ENCODE results near the gene HCK.

HCK gene

DNA sequence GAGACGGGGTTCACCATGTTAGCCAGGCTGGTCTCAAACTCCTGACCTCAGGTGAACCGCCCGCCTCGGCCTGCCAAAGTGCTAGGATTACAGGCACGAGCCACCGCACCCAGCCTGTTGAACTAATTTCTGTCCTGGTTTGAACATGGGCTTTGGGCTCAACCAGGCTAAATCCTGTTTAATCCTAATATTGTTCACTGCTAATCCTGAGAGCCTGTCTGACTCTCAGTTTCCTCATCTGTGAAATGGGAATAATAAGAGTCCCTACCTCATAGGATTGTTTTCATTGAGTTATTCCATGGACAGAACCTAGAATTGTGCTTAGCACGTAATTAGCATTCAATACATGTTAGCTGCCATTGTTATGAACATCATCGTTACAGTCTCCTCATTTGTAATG, 74.9 kb downstream of the HCK start:
- DNase-seq: no peak

DNA sequence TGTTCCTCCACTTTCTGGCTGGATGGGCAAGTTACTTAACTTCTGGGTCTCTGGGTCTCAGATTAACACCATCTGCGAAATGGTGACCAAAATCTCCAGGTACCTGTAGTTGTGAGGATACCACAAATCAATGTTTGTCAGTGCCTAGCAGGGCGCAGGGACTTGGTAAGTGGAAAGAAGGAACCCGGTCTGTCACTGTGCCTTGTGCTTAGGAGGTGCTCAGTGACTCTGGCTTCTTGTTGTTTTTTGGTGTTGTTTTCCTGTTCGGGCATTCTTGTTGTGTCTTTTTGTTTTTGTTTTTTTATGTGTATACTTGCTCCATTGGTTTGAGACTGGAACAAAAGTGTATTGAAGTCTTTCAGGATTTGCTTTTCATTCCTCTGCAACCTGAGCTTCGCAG, 75.3 kb downstream of the HCK start:
- DNase-seq: no peak

DNA sequence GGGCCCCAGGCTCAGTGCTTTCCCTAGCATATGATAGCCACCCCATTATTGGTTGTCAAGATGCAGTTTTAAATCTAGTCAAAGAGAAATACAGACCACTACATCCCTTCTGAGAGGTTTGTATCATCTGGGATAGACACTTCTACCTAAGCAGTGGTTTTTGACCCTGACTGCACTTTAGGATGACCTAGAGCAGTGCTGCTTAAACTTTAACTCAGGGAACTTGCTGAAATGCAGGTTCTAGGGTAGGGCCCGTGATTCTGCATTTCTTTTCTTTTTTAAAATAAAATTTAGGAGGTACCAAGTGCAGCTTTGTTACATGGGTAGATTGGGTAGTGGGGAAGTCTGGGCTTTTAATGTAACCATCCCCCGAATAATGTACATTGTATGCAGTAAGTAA, 76.1 kb downstream of the HCK start:
- DNase-seq: no peak

DNA sequence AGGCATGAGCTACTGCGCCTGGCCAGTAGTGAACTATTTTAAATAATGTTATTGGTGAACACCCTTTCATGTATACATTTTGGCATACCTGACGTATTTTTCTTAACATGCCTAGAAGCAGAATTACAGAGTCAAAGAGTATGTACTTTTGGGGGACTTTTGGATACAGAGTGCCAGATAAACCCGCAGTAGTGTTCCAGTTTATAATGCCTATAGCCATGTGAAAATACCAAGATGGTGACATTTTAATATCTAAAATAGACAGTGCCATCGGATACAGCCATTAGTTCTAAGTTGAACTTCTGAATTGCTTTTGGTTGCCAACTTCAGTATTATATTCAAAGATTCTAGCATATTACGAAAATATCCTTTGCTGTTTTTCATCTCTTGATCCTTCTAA, 77.8 kb downstream of the HCK start:
- DNase-seq: no peak

DNA sequence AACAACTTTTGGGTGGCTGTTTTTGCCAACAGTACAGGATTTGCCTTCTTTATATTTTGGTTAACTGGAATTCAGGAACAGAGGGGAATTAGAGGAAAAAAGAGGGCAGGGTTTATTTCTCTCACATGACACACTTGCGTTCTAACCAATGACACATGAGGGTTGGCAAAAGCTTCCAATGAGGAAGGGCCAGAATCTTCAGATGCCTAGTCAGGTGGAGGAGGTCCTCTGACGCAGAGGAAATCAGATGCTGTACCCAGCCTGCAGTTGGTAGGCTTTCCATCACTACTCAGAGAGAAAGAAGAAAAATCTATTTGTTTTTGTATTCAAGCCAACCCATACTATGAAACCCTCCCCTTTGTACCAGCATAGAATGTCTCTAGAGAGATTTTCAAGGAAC, 78.3 kb downstream of the HCK start:
- DNase-seq: no peak

DNA sequence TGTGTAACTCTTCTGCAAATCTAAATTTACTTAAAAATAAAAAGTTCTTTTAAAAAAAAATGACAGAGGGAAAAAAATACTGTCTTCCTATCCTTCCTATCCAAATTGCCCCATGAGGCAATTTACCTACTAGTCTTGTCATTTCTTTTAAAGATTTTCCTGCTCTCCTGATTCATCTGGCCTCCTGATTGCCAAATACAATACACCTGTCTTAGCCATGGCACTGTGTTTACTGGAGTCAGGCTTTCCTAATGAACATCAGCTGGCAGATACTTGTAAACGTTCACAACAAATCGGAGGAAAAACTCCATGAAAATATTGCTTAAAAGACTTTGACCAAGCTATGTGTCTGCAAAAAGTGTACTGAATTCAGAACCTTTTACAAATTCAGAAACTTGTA, 78.9 kb downstream of the HCK start:
- DNase-seq: no peak

DNA sequence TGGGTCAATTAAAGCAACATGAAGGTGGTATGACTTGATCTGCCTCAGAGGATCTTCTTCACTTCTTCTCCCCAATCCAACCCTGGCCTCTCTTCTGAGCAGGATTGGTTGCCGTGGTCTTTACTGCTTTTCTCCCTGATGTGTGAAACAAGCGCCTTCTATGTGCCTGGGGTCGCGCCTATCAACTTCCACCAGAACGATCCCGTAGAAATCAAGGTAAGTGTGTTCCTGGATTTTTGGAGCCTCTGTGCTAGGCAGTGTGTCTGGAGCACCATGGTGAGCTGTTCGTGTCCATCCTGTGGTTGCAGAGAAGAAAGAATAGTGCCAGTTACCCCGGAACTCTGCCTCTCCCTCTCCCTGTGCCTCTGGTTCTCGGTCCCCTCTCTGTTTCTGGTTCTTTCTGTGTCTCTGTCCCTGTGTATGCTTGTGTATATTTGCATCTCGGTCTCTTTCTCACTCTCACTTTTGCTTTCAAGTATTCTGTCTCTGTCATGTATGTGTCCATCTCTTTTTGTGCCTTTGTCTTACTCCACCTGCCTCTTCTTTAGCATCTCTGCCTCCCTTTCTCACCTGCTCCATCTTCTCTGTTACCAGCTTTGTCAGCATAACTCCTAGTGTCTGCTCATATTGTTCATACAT, 81.0 kb downstream of the HCK start:
- no peak for DNase-seq

DNA sequence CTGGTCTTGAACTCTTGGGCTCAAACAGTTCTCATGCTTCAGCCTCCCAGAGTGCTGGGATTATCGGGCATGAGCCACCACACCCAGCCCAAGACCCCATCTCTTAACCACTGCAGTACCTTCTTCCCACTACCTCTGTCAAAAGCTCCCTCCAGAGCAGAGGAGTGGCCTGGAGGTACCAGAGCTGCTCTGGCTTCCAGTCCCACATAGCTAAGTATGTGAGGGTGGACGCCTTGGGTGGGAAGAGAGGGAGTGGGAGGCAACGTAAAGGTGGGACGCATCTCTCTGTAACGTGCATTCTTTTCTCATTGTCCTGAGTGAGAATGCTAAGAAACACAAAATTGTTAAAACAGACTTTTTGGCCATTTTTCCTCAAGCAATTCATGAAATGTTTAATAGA, 82.0 kb downstream of the HCK start:
- no peak for DNase-seq

DNA sequence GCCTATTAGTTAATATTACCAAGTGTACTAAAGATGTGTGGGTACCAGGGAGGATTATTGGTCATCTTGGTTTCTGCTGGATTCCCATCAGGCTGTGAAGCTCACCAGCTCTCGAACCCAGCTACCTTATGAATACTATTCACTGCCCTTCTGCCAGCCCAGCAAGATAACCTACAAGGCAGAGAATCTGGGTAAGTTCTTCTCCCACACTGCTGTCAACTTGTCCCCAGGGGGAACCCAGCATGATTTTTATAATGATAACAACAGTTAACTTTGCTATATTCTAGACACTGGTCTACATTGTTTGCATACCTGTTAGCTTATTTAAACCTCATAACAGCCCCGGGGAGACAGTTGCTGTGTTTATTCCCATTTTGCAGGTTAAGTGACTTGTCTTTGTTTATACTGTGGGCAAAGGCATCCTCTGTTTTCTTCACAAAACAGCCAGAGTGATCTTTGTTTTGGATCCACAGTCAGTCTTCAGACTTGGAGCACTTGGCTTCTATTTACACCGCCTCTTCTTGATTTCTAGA, 84.0 kb downstream of the HCK start:
- DNase-seq: no peak

DNA sequence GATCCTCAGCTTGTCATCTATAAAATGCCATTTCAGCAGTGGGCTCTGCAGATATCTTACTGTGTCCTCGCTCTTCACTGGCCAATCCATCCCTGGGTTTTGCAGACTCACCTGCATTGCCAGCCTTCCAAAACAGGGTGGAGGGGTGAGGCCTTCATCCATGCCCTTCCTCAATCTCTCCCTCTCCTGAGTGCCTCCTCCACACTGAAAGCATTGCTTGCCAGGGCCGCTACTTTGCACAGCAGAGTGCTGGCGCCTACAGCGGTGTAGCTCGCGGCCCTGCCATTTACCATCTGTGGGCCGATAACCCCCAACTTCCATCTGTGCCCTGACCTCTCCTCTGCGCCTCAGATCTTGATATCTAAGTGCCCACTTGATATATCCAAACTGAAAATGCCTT, 86.9 kb downstream of the HCK start:
- no peak for DNase-seq

DNA sequence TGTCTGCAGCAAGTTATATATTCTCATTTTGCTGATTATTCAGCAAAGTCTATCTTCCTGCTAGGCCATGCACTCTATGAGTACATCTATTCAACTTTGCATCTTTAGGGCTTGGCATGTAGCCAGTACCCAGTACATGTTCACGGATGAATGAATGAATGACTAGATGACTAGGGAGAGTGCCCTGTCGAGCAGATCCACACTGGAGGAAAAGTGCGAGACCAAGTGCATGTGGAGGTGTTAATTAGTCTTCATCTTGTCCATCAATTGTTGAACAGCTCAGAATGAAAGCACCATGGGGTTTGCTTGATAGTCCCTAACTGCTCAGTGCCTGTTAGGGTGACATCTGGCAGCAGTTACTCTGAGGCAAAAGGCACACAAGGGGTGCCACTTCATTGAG, 87.9 kb downstream of the HCK start:
- no peak for DNase-seq

DNA sequence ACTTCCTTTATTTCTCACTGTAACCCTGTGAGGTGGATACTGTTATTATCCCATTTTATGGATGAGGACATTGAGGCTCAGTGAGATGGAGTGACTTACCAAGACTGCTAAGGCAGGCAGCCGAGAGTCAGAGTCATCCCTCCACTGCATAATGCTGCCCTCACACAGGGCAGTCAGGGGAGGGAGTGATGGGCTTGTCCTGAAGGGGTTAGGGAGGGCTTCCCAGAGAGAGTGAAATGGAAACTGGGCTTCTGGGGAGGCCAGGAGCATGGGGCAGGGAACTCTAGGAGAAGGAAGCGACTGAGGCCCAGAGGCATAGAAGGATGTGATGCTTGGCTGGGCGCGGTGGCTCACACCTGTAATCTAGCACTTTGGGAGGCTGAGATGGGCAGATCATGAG, 88.6 kb downstream of the HCK start:
- no peak for DNase-seq

DNA sequence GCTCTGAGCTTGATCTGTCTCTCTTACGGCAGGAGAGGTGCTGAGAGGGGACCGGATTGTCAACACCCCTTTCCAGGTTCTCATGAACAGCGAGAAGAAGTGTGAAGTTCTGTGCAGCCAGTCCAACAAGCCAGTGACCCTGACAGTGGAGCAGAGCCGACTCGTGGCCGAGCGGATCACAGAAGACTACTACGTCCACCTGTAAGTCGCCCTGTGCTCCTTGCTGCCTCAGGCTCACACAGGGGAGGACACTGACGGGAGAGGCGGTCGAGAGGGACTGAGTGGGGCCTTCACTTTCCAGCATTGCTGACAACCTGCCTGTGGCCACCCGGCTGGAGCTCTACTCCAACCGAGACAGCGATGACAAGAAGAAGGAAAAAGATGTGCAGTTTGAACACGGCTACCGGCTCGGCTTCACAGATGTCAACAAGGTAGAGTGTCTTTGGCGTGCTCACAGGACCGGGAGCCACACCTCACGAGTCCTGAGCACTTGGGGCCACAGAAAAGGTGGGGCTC, 89.5 kb downstream of the HCK start:
- no peak for DNase-seq

DNA sequence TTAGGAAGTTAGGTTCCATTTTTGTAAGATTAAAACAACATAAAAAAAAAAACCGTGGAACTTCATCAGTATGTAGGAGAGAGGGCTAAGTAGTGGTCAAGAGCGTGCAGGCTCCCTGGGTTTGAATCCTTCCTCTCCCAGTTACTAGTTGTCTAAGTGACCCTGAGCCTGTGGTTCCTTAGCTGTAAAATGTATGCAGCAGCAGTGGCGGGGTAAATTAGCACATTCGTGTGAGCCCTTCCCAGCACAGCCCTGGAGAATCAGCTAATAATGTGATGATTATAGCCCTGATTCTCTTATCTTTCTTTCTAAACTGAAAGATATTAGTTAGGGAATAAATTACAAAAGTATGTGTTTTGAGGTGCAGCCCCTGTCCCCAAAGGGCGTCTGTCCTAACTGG, 90.0 kb downstream of the HCK start:
- no peak for DNase-seq

DNA sequence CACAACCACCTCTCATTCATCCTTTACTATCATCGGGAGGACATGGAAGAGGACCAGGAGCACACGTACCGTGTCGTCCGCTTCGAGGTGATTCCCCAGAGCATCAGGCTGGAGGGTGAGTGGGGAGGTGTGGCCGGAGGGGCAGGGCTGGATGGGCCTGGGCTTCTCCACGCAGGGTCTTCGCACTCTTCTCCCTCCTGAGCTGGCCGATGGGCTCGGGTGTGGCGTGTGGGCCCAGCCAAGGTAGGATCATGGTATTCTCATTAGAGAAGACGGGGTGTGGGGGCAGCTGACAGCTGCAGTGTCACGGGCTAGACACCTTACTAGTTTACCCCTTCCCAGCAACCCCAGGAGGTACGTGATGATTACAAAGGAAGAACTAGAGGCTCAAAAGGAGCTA, 90.9 kb downstream of the HCK start:
- DNase-seq: no peak

DNA sequence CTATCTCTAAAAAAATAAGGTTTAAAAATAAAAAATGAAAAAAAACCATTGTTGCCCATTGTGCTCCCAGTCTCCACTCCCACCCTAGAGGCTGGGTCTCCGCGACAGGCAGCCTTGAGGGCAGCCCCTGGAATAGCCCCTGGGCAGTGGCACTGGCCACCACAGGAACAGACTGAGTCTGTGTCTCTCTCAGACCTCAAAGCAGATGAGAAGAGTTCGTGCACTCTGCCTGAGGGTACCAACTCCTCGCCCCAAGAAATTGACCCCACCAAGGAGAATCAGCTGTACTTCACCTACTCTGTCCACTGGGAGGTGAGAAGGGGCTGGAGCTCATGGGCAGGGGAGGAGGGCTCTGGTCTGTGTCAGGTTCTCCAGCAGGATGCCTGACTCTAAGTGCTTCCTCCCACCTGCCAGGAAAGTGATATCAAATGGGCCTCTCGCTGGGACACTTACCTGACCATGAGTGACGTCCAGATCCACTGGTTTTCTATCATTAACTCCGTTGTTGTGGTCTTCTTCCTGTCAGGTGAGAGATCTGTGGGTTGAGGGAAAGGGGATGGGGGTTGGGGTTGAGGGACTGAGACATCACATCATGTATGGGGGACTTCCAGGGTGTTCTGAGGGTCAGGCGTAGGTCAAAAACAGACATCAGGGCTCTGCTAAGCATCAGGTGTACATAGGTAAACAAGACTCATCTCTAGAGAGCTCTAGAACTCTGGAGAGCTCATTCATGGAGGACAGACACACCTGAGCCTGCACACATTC, 93.0 kb downstream of the HCK start:
- DNase-seq: no peak

DNA sequence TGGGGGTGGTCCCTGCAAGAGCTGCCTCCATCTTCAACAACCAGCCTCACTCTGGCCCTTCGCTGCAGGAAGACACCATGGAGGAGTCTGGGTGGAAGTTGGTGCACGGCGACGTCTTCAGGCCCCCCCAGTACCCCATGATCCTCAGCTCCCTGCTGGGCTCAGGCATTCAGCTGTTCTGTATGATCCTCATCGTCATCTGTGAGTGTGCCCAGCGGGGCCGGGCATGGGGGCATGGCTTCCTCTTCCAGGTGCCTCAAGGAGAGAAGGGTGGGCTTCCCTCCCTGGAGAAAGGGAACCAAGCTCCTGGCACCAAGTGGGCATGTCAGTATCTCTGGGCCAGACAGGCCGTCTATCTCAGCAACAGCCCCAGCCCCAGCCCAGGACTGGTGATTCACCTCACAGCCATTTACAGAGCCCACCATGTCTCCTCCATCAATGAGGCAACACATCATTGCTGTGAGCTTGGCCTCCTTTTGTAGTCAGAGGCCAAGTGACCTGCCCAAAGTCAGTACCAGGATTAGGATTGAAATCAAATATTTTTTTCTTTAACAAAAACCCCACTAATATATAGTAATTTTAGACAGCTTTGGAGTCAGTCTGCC, 97.6 kb downstream of the HCK start:
- no peak for DNase-seq

DNA sequence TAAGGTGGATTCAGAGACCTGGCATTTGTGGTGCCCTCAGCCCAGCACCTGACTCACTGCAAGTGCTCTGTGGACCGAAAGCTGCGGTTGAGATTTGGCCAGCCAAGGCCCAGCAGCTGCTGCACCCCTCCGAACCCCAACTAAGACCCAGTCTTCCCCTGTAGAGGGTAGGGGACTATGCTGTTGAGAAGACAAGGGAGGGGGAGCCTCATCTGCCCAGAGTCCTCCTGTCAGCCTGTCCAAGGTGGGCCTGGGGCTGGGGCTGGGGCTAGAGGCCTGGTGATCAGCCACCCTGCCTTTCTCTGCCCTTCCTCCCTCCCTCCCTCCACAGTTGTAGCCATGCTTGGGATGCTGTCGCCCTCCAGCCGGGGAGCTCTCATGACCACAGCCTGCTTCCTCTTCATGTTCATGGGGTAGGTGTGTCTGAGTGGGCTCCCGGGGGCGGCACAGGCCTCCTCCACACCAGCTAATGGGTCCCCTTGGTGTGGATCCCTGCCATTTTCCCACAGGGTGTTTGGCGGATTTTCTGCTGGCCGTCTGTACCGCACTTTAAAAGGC, 98.3 kb downstream of the HCK start:
- no peak for DNase-seq
